HL-60 (cell line): Measurements from ENCODE around the gene BRMS1.

Source experiments
- CTCF ChIP-seq: IDR thresholded peaks from one replicate; pipeline ENCODE4 v1.5.1; 2011; ENCODE audit warnings: low read length, control low read depth, inconsistent platforms; ENCODE audit not compliant: insufficient read depth
- GABPA ChIP-seq: IDR thresholded peaks from 2 replicates; pipeline ENCODE4 v1.6.1; 2012; ENCODE audit warnings: low read depth
- POLR2AphosphoS5 ChIP-seq: IDR thresholded peaks from 2 replicates; pipeline ENCODE4 v1.6.1; 2012; ENCODE audit warnings: low read depth
- REST ChIP-seq: IDR thresholded peaks from 2 replicates; pipeline ENCODE4 v1.6.1; 2012; ENCODE audit warnings: low read depth; ENCODE audit not compliant: insufficient replicate concordance
- SPI1 ChIP-seq: IDR thresholded peaks from 2 replicates; pipeline ENCODE4 v1.6.1; 2012; ENCODE audit warnings: low read depth, mild to moderate bottlenecking, borderline replicate concordance

GRCh38 chr11:66309475-66309874 is 35.4 kb downstream of the BRMS1 start:
- no peak for TF ChIP-seq POLR2AphosphoS5
- TF ChIP-seq CTCF = no peak
- TF ChIP-seq REST = no peak
- TF ChIP-seq GABPA = no peak
- no peak for TF ChIP-seq SPI1
